ENCODE measurements around the gene TBC1D2.

DNA sequence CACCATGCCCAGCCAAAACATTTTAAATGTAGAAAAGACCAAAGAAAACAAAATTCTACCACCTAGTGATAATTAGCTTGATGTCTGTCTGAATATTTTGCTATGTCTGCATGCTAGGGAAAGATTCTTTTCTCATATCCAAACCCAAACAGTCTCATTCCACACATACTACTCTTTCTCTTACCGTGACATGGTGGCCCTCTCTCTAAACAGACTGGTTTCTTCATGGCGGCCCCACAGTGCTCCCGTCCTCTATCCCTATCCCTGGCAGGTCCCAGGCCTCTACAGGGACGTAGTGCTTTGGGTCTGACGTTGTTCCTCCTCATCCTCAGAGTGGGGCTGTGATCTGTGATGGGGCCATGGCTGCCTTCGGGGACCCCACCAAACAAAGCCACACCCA, 71.1 kb downstream of the TBC1D2 start:
- TF ChIP-seq, protein P1, sequence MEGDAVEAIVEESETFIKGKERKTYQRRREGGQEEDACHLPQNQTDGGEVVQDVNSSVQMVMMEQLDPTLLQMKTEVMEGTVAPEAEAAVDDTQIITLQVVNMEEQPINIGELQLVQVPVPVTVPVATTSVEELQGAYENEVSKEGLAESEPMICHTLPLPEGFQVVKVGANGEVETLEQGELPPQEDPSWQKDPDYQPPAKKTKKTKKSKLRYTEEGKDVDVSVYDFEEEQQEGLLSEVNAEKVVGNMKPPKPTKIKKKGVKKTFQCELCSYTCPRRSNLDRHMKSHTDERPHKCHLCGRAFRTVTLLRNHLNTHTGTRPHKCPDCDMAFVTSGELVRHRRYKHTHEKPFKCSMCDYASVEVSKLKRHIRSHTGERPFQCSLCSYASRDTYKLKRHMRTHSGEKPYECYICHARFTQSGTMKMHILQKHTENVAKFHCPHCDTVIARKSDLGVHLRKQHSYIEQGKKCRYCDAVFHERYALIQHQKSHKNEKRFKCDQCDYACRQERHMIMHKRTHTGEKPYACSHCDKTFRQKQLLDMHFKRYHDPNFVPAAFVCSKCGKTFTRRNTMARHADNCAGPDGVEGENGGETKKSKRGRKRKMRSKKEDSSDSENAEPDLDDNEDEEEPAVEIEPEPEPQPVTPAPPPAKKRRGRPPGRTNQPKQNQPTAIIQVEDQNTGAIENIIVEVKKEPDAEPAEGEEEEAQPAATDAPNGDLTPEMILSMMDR (IDR thresholded peaks at IDR 0.05; ENCODE audit: extremely low read depth in 1 of 2, insufficient read depth in 1 of 2, low read depth in 1 of 2, low read length in 2 of 2): no peak
- TF ChIP-seq EZH2 (IDR thresholded peaks at IDR 0.05; ENCODE audit: borderline replicate concordance, low read depth, low read length, severe bottlenecking) (no peak), POLR2A (IDR thresholded peaks at IDR 0.05; ENCODE audit: low read depth, low read length) (no peak), POLR2AphosphoS5 (IDR thresholded peaks at IDR 0.05; ENCODE audit: insufficient read depth, low read depth, low read length) (no peak), MYC (IDR thresholded peaks at IDR 0.05; ENCODE audit: low read depth, low read length) (no peak), GATA2 (IDR thresholded peaks at IDR 0.05; ENCODE audit: insufficient read depth, insufficient read length, low read depth, low read length) (no peak)
- TF ChIP-seq, protein P2, sequence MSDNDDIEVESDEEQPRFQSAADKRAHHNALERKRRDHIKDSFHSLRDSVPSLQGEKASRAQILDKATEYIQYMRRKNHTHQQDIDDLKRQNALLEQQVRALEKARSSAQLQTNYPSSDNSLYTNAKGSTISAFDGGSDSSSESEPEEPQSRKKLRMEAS (IDR thresholded peaks at IDR 0.05; ENCODE audit: insufficient read depth, insufficient read length): no peak

Measured in endothelial cell of umbilical vein (primary cell).